Right forelimb (tissue), 1 donor: ENCODE measurements around the gene PPP1R10.

Experiments
- DNase-seq: peaks from one replicate; pipeline ENCODE4 v3.0.0-alpha.2; 2018

PPP1R10 gene

GRCh38 chr6:30597315-30598144, 19.5 kb downstream of the PPP1R10 start:
- peak; percentile 79 for DNase-seq

DNA sequence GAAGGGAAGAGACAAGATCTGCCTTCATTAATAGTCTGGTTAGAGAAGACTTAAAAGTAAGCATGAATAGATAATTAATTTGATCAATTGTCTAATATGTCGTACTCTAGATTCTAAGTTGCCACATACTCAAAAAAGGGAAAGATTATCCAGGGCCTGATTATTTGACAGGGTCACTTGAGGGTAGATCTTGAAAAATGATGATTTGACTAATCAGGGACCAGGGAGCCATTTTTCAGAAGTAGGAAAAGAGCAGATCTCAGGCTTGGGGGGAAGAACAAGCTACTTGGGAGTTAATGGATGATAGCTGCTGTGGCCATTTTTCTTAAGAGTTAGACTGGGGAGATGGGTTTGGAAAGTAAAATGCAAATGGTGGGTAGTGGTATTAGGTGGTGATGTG, 24.8 kb downstream of the PPP1R10 start:
- no peak for DNase-seq

- DNase-seq = no peak
These were observed 26.0 kb downstream of the PPP1R10 start for GRCh38 chr6:30591008-30591407.

GRCh38 chr6:30590509-30590908, 26.5 kb downstream of the PPP1R10 start:
- DNase-seq = no peak

GRCh38 chr6:30589754-30590358, 27.2 kb downstream of the PPP1R10 start:
- DNase-seq = no peak

- no peak for DNase-seq
These were observed 33.1 kb downstream of the PPP1R10 start for GRCh38 chr6:30583921-30584320.

- DNase-seq = no peak
These were observed 39.0 kb downstream of the PPP1R10 start for GRCh38 chr6:30578051-30578450.

- DNase-seq = no peak
These were observed 43.9 kb downstream of the PPP1R10 start for GRCh38 chr6:30573113-30573512.

- DNase-seq = no peak
These were observed 44.9 kb downstream of the PPP1R10 start for GRCh38 chr6:30572148-30572547.

- DNase-seq = no peak
These were observed 45.3 kb downstream of the PPP1R10 start for GRCh38 chr6:30571762-30572082.

GRCh38 chr6:30571075-30571761, 45.8 kb downstream of the PPP1R10 start, which contains the start of gene ABCF1:
TSS of gene ABCF1 (plus strand) at chr6:30571442. CDS start at chr6:30571488, 46 bp downstream.
- peak; percentile 100 for DNase-seq

DNA sequence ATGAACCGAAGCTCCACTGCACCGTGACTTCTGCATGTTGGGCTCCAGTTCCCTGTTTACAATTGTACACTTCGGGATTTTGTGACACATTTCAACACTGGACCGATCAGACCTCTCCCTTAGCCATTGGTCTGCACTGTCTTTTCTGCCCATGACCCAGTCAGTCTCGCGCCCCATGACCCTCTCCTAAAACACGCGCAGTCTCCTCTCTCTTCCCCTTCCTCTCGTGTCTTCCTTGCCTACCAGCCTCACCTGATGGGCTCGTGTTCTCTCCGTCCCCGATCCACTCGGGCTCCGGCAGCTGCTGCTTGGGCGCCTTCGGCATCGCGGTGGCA, 46.3 kb downstream of the PPP1R10 start:
- no peak for DNase-seq

GRCh38 chr6:30570263-30570662, 46.8 kb downstream of the PPP1R10 start:
- no peak for DNase-seq

GRCh38 chr6:30568245-30568644, 48.8 kb downstream of the PPP1R10 start:
- no peak for DNase-seq

DNA sequence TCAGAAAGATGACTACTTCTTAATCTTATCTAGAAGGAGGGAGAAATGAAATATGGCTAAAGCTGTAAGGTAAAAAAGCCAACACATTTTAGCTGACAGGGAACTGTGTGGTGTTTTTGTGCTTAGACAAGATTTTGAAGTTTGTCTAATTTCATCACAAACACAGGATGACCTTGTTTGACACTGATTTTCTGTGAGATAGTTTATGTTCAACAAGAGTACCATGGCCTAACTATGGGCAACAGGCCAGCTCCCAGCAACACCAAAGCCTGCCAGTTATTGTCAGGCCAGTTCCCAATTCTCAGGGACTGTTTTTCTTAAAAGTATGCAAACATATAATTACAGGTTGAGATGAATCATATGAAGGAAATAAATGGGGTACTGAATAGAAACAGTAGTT, 51.3 kb downstream of the PPP1R10 start:
- no peak for DNase-seq

GRCh38 chr6:30564114-30564513, 52.9 kb downstream of the PPP1R10 start:
- DNase-seq = no peak

DNA sequence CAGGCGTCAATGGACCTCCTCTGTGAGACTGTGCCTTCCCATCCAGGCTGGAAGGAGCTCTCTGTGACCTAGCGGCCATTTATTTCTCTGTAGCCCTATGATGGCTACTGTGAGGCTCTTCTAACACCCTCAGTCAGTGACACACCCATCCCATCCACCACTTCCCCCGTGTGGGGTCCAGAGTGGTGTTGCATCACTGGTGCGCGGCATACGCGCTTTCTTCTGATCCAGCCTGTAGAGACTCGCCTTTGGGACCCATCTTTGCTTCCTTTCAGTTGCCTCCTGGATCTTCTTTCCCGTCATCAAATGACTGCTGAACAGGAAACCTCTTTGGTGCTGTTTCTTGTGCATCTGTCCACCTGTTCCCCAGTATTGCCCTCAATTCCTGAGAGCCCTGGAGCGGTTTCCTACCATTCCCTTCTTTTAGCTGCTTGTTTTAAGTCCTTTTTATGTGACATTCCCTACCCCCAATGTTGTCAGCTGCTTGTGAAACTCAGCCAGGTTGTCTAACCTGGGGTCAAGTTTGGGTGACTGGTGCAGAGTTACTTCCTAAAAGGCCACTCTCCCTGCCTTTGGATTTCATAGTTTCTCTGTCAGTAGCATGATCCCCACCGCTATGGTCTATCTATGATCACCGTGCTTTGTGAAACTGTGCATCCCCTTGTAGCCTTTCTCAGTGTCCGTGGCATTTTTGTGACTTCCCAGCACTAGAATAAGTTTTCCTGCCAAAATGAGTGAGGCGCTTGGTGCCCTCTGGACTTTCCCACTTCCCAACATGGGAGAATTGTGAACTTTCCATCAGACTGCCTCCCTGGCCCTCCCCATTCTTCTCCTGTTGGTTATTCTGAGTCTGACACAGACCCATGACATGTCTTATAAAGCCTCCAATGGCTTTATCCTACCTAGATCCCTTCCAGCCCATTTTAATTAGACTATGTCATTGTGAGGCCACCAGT, 54.3 kb downstream of the PPP1R10 start:
- DNase-seq = no peak

GRCh38 chr6:30560930-30561329, 56.1 kb downstream of the PPP1R10 start:
- no peak for DNase-seq

DNA sequence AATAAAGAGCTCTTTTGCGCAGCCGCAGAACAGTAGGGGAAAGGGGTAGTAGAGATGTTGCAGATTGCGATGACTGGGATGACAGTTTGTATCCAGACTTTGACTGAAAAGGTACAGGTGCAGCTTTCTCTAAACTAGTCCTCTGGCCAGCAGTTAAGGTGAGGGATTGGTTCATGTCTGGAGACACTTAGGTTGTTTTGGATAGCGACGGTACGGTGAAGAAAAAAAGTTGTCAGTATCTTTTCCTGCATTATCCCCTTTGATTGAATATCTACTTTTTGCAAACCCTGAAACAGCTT, 59.4 kb downstream of the PPP1R10 start:
- no peak for DNase-seq

GRCh38 chr6:30556906-30557682, 59.9 kb downstream of the PPP1R10 start, which contains the start of gene PRR3:
TSS of gene PRR3 (plus strand) at chr6:30557295. CDS start at chr6:30557345, 50 bp downstream.
- DNase-seq = peak; percentile 92

DNA sequence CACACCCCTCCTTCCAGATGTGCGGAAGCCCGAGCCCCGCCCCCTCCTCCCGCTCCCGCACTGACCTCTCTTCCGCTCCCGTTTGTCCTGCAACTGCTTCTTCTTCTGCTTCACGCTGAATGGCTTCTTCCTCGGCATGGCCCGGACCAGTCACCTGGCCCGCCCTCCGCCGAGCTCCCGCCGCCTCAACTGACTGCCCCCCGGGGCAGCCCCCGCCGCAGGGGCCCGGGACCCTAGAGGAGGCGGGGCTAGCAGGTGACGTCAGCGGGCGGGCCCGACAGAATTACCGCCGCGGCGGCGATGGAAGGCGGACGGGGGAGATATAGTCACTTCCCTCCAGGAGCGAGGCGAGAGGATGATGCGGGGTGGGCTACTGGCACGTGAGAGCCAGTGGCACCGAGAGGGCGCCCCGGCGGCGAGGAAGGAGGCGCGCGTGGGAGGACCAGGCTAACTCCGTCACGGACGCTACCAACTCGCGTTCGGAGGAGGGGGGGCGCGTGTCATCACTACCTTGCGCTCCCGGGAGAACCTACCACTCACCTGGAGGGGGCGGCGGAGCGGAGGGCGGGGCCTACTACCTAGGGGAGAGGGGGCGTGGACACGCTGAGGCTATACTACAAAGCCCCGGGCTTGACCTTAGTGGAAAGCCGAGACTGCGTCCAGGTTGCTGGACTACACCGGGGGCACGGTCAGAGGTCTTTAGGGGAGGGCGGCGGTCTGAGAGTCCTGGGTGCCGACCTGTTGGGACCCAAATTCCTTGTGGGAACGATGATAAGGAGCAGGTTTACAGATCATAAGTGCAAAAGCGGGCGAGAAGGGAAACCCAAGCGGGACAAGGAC, 60.8 kb downstream of the PPP1R10 start, which contains the start of gene GNL1:
Gene GNL1 (minus strand): TSS at position 424 of the 840 bp plus-strand sequence. CDS start 286 bp downstream, at position 138.
- peak; percentile 95 for DNase-seq
